ENCODE results near the gene GNL3. TPM values are rescaled to one million over a fixed set of nuclear protein-coding genes. Genes with fewer than 3 reads are reported as not detected.

The GNL3 gene
- total RNA-seq, 2 experiments from 2014 or later: 182 to 220 TPM

DNA sequence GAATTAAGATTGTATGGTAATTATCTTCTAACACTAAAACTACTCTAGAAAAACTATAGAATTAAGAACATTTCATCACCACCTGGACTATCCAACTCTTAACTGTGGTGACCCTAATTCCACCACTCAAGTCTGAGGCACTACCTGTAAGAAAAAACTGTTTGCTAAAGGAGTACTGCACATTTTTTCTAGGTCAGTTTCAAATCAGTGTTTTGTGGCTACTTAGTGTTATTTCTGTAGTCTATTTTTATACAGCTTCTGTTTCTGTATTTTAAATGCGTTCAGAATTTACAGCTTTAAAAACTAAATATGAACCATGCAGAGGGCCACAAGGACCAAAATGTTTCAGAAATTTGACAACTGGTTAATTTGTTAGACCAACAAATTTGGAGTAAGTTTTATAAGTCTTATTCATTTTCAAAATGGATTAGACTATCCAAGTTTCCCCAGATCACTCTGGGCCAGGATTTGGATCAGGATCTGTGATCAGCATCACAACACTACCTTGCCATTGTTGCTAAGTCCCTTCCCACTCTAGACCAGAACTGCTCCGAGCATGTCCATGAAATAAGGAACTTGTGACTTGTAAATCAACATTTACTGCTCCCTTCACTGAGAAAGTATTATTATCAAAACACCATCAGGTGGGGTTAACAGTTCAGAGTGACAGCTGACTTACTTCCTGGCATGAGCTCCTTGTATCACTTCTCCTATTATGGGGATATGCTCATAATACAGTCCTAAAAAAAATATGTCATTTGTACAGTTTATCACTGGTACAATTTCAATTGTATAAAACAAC lies 11.2 kb downstream of the GNL3 start:
- CTCF ChIA-PET (ENCODE audit: unreplicated experiment): interaction anchor here (1.0 kb wide), 1 partner anchor 13 kb away, joined by 3 read pairs; no protein-coding TSS in a partner anchor

DNA sequence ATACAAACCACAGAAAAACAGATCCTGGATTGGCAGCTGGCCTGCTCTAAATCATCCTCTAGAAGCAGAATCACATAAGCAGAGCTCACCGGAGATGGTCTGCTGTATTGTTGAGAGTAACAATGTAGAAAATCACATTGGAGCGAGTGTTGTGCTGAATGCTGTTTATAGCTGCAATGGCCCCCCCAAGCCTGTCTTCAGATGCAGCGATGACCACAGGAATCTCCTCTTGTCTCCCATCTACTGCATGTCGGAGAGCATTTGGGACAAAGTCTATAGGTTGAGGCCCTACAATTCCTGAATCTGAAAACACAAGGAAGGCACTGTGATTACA lies 11.8 kb downstream of the GNL3 start:
- POLR2A ChIA-PET: interaction anchor here (1.0 kb wide), 2 partner anchors 10 kb away, joined by 6 to 9 read pairs; no protein-coding TSS in a partner anchor
- no peak overlapping the region for H3K4me2 ChIP-seq (ENCODE audit: low read length)
- CTCF ChIA-PET (ENCODE audit: unreplicated experiment): interaction anchor here (1.0 kb wide), 1 partner anchor 14 kb away, joined by 3 read pairs; no protein-coding TSS in a partner anchor

More for the DNA sequence above, 11.2 kb downstream of the GNL3 start:
- H3K79me2 ChIP-seq (ENCODE audit: insufficient read depth, low read depth, low read length): peaks cover 6% of the 10 kb centered on the region; the same call in 1 of the 2 replicates
- DNase-seq (ENCODE audit: low spot score): no peak
- POLR2A ChIA-PET: interaction anchor here (0.5 to 1.0 kb wide), 3 partner anchors 9 to 24 kb away, joined by 3 to 9 read pairs (median 6); no protein-coding TSS in a partner anchor
- TF ChIP-seq, protein P1, sequence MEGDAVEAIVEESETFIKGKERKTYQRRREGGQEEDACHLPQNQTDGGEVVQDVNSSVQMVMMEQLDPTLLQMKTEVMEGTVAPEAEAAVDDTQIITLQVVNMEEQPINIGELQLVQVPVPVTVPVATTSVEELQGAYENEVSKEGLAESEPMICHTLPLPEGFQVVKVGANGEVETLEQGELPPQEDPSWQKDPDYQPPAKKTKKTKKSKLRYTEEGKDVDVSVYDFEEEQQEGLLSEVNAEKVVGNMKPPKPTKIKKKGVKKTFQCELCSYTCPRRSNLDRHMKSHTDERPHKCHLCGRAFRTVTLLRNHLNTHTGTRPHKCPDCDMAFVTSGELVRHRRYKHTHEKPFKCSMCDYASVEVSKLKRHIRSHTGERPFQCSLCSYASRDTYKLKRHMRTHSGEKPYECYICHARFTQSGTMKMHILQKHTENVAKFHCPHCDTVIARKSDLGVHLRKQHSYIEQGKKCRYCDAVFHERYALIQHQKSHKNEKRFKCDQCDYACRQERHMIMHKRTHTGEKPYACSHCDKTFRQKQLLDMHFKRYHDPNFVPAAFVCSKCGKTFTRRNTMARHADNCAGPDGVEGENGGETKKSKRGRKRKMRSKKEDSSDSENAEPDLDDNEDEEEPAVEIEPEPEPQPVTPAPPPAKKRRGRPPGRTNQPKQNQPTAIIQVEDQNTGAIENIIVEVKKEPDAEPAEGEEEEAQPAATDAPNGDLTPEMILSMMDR (conservative IDR thresholded peaks at IDR 0.05; ENCODE audit: low read length): no peak
- TF ChIP-seq EZH2phosphoT487 (IDR thresholded peaks at IDR 0.05; ENCODE audit: borderline replicate concordance, low read depth, low read length): no peak
- peaks cover 66% of the 10 kb centered on the region for H3K36me3 ChIP-seq (ENCODE audit: insufficient read depth, low read length)
- H2AFZ ChIP-seq (ENCODE audit: low read length): no peak overlapping the region
- H3K9me3 ChIP-seq (ENCODE audit: low read length): no peaks in the 10 kb centered on the region
- H3K4me1 ChIP-seq (ENCODE audit: insufficient read depth, low read length, poor library complexity, severe bottlenecking): peaks cover 14% of the 10 kb centered on the region
- intact Hi-C loops (cut with micrococcal nuclease; ENCODE audit: unreplicated experiment): no loop called here
- no peak overlapping the region for H3K4me3 ChIP-seq (ENCODE audit: low read depth, low read length, poor library complexity, severe bottlenecking)
- peak overlapping the region; percentile 34 for H3K27ac ChIP-seq (ENCODE audit: low read depth, low read length, poor library complexity, severe bottlenecking)
- no peak overlapping the region for H3K4me2 ChIP-seq (ENCODE audit: low read length)
- H3K9me2 ChIP-seq (ENCODE audit: insufficient read depth, low read length): no peaks in the 10 kb centered on the region
- BruUV-seq (replicated peaks): no TSS peak
- peaks cover 30% of the 10 kb centered on the region for H4K20me1 ChIP-seq (ENCODE audit: insufficient read depth, low read length)

More for the DNA sequence above, 11.8 kb downstream of the GNL3 start:
- TF ChIP-seq, protein P1 (conservative IDR thresholded peaks at IDR 0.05; ENCODE audit: low read length): no peak
- no peak for TF ChIP-seq EZH2phosphoT487 (IDR thresholded peaks at IDR 0.05; ENCODE audit: borderline replicate concordance, low read depth, low read length)
- intact Hi-C loops (cut with micrococcal nuclease; ENCODE audit: unreplicated experiment): no loop called here
- H3K36me3 ChIP-seq (ENCODE audit: insufficient read depth, low read length): peaks cover 61% of the 10 kb centered on the region
- H3K4me3 ChIP-seq (ENCODE audit: low read depth, low read length, poor library complexity, severe bottlenecking): no peak overlapping the region
- H3K9me3 ChIP-seq (ENCODE audit: low read length): no peaks in the 10 kb centered on the region
- H3K27ac ChIP-seq (ENCODE audit: low read depth, low read length, poor library complexity, severe bottlenecking): peak overlapping the region; percentile 34
- peaks cover 3% of the 10 kb centered on the region; the same call in 1 of the 2 replicates for H3K79me2 ChIP-seq (ENCODE audit: insufficient read depth, low read depth, low read length)
- no TSS peak for BruUV-seq (replicated peaks)
- H3K4me1 ChIP-seq (ENCODE audit: insufficient read depth, low read length, poor library complexity, severe bottlenecking): peaks cover 14% of the 10 kb centered on the region
- peaks cover 30% of the 10 kb centered on the region for H4K20me1 ChIP-seq (ENCODE audit: insufficient read depth, low read length)
- H2AFZ ChIP-seq (ENCODE audit: low read length): no peak overlapping the region
- no peak for DNase-seq (ENCODE audit: low spot score)
- H3K9me2 ChIP-seq (ENCODE audit: insufficient read depth, low read length): no peaks in the 10 kb centered on the region

All from OCI-LY7 (cell line).